Activated CD4-positive, alpha-beta T cell treated with anti-CD3 and anti-CD28 coated beads for 4 hours (primary cell): ENCODE data around the gene KCTD15.
"Not testable (repeated sequence)": the region's sequence is repeated elsewhere in the genome, so short reads cannot be mapped to it uniquely, and the experiment has no call there.

ENCODE experiments used
- DNase-seq, 2 donors: peaks; one replicate each; pipeline ENCODE4 v3.0.0-alpha.2; 2020

Gene KCTD15

GRCh38 chr19:33815380-33816340 lies 19.0 kb downstream of the KCTD15 start:
- DNase-seq: no peak

GRCh38 chr19:33818411-33818810 lies 21.7 kb downstream of the KCTD15 start:
- no peak for DNase-seq

GRCh38 chr19:33819078-33819477 lies 22.4 kb downstream of the KCTD15 start:
- DNase-seq: not testable (repeated sequence)

- DNase-seq: no peak
Measured at GRCh38 chr19:33819506-33819879, 22.8 kb downstream of the KCTD15 start.

- DNase-seq: peak; percentile 39 to 41
Measured at GRCh38 chr19:33819880-33820781, 23.5 kb downstream of the KCTD15 start.

- no peak for DNase-seq
Measured at GRCh38 chr19:33821871-33822270, 25.2 kb downstream of the KCTD15 start.

GRCh38 chr19:33823341-33823740 lies 26.7 kb downstream of the KCTD15 start:
- no peak for DNase-seq

- DNase-seq: no peak
Measured at GRCh38 chr19:33825556-33825955, 28.9 kb downstream of the KCTD15 start.

- no peak for DNase-seq
Measured at GRCh38 chr19:33826521-33826920, 29.9 kb downstream of the KCTD15 start.

- no peak for DNase-seq
Measured at GRCh38 chr19:33828266-33829075, 31.8 kb downstream of the KCTD15 start.

GRCh38 chr19:33830264-33830663 lies 33.6 kb downstream of the KCTD15 start:
- no peak for DNase-seq

GRCh38 chr19:33831825-33832224 lies 35.2 kb downstream of the KCTD15 start:
- no peak for DNase-seq

GRCh38 chr19:33832633-33833032 lies 36.0 kb downstream of the KCTD15 start:
- DNase-seq: no peak

- DNase-seq: no peak
Measured at GRCh38 chr19:33840382-33840781, 43.7 kb downstream of the KCTD15 start.

- DNase-seq: no peak
Measured at GRCh38 chr19:33840783-33841182, 44.1 kb downstream of the KCTD15 start.

GRCh38 chr19:33841685-33842084 lies 45.0 kb downstream of the KCTD15 start:
- no peak for DNase-seq

GRCh38 chr19:33844478-33844877 lies 47.8 kb downstream of the KCTD15 start:
- no peak for DNase-seq

GRCh38 chr19:33845498-33845897 lies 48.8 kb downstream of the KCTD15 start:
- DNase-seq: no peak

GRCh38 chr19:33849551-33850147 lies 53.0 kb downstream of the KCTD15 start:
- no peak for DNase-seq

- DNase-seq: no peak
Measured at GRCh38 chr19:33859016-33859415, 62.3 kb downstream of the KCTD15 start.

- DNase-seq: no peak
Measured at GRCh38 chr19:33860312-33861090, 63.8 kb downstream of the KCTD15 start.

- DNase-seq: no peak
Measured at GRCh38 chr19:33861950-33862349, 65.3 kb downstream of the KCTD15 start.
